Stimulated activated CD4-positive, alpha-beta T cell treated with anti-CD3 and anti-CD28 coated beads, TNF-alpha, amount 100 ng/mL, for 48 hours (primary cell): ENCODE measurements around the gene MAP1A.
"Not testable (repeated sequence)": the region's sequence is repeated elsewhere in the genome, so short reads cannot be mapped to it uniquely, and the experiment has no call there.

Experiments
- DNase-seq, 3 donors: peaks; one replicate each; pipeline ENCODE4 v3.0.0-alpha.2; 2020; ENCODE audit warnings: low read depth in 3 of 3

Gene MAP1A

DNA sequence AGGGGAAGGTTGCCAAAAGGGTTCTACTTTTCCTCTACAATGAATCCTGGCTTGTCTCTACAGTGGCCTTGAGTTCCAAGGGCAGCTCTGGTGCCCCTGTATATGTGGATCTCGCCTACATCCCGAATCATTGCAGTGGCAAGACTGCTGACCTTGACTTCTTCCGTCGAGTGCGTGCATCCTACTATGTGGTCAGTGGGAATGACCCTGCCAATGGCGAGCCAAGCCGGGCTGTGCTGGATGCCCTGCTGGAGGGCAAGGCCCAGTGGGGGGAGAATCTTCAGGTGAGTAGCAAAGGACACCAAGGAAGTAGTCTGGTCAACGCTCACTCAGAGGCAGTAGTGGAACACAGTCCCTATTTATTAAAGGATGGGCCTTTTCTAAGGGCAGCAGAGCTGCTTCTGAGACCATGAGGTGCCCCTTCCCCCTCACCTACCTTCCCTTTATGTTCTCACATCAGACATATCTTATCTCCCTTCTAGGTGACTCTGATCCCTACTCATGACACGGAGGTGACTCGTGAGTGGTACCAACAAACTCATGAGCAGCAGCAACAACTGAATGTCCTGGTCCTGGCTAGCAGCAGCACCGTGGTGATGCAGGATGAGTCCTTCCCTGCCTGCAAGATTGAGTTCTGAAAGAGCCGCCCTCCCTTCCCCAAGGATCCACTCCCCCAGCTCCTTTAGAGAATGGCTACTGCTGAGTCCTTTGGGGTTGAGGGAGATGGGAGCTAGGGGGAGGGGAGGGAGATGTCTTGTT lies 12.4 kb downstream of the MAP1A start:
- DNase-seq, result no peak

- no peak for DNase-seq
Observed at GRCh38 chr15:43531018-43531670, 13.7 kb downstream of the MAP1A start.

DNA sequence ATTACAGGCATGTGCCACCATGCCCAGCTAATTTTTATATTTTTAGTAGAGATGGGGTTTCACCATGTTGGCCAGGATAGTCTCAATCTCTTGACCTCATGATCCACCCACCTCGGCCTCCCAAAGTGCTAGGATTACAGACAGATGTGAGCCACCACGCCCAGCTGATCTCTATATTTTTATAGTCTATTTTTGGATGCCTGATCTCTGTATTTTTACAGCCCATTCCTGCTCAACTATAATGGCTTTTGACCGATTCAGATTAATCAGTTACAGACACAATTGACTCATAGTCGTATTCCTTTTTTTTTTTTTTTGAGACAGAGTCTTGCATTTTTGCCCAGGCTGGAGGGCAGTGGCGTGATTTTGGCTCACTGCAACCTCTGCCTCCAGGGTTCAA lies 15.4 kb downstream of the MAP1A start:
- DNase-seq, result not testable (repeated sequence)

- DNase-seq, result no peak
Observed at GRCh38 chr15:43534897-43535296, 17.5 kb downstream of the MAP1A start.

DNA sequence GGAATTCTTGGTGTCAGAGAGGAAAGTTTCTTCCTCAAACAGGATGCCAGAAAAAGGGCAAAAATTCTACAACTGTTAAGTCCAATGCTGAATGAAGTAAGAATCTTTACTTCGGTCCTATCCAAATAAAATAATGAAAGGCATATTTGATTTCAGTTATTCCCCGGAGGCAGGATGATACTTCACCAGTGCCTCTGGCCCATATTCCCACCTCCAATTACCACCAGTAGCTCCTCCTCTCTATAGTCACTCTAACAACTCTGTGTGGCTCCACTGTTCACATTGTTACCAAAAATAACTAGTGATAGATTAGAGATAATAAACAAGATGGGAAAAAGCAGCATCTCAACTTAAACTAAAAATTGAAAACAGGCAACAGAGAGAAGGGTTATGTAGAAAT lies 20.7 kb downstream of the MAP1A start:
- DNase-seq, result no peak

DNA sequence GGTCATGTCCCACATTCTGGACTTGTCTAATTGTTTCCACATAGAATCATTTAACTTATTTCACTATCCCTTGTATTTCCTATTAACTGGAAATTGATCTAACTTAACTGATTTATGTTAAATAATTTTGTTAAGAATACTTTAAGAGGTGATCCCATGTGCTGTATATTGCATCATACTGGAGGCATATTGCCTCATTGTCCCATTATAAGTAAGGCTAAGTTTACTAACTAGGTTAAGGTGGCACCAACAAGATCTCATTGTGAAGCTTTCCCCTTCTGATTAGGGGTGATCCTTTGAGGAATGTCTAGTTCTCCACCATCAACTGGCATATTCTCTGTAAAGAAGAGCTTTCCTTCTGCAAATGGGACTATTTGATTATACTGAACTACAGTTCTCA lies 24.4 kb downstream of the MAP1A start:
- DNase-seq, result no peak

GRCh38 chr15:43544266-43544665 lies 26.9 kb downstream of the MAP1A start:
- no peak for DNase-seq

DNA sequence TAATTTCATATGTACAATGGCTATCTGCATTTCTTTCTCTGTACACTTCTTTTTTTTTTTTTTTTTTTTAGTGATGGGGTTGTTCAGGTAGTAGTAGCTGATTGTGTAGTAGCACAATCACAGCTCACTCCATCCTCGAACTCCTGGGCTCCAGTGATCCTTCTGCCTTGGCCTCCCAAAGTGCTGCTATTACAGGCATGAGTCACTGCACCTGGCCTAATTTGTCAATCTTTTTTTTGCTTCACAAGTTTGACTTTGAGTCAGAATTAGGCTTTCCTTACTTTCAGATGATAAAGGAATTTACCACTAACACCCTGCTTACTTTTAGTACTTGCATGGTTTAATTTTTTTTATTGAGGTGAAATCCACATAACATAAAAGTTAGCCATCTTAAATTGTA lies 28.0 kb downstream of the MAP1A start:
- DNase-seq, result no peak

- no peak for DNase-seq
Observed at GRCh38 chr15:43547539-43547938, 30.1 kb downstream of the MAP1A start.

DNA sequence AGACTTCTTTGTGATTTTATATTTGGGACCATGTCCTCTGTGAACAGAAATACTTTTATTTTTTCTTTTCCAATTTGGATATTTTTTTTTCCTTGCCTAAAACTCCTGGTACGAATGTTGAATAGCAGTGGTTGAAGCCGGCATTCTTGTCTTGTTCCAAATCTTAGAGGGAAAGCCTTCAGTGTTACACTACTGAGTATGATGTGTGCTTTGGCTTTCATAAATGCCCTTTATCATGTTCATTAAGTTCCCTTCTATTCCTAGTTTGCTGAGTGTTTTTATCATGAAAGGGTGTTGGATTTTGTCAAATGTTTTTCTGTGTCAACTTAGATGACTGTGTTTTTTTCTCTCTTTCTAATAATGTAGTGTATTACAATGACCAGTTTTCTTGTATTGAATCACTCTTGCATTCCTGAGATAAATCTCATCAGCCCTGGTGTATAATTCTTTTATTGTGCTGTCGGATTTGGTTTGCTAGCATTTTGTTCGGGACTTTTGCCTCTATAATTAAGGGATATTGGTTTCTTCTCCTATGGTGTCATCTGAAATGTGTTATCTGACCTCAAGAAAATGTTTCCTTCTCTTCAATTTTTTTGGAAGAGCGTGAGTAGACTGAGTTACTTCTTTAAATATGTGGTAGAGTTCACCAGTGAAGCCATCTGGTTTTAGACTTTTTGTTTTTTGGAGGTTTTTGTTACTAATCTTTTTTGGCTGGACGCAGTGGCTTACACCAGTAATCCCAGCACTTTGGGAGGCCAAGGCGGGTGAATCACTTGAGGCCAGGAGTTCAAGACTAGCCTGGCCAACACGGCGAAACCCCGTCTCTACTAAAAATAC lies 33.3 kb downstream of the MAP1A start:
- no peak for DNase-seq

GRCh38 chr15:43552256-43552655 lies 34.8 kb downstream of the MAP1A start:
- no peak for DNase-seq

- no peak for DNase-seq
Observed at GRCh38 chr15:43552986-43553385, 35.6 kb downstream of the MAP1A start.

DNA sequence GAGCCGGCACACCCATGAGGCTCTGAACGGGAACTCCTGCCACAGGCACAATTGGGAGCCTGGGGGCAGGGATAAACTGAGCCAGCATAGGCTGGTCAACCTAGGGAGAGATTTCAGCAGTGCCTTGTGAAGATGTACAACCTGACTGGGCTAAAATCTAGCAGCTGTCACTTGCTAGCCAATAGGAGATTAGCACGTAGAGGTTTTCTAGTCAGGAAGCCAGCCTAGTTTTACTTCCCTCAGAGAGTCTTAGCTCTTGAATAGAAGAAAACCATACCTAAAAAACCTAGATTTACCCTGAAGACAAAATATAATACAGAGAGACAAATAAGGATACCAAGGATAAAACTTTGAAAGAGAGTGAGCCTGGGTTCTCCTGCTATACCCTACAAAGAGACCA lies 45.3 kb downstream of the MAP1A start:
- DNase-seq, result not testable (repeated sequence)

DNA sequence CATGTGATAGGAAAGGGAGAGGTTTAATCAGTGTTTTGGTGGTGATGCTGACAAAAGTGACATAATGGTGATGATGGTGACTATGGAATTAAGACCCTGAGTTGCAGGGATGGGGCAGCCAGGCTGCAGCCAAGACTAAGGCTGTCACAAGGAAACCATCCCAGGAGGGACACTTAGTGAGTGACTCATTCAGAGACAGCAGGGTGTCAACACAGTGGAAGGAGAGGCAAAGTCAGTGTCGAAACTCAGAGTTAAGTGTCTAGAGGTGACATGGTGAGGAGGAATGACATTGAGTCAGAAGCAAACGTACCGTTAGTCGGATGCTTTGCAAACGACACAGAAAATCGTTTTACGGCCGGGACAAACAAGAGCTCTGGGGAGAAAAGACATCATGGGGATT lies 46.4 kb downstream of the MAP1A start:
- DNase-seq, result not testable (repeated sequence)

GRCh38 chr15:43566615-43567014 lies 49.2 kb downstream of the MAP1A start:
- not testable (repeated sequence) for DNase-seq

DNA sequence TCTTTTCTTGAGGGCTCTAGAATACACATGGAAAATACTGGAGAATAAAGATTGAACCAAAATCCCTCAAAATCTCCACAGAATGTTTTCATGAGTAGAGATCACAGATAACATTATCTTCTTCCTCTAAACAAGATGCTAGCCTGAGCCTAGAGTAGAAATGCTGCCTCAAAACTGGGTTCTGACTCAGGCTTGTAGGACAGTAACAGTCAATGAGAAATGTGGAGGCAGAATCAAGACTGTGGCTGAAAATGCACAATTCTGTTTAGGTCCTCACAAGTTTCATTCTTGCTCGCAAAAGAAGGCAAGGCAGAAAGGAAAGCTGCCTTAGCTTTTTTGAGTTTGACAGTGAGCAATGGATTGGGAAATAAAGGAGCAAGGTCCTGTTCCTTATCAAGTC lies 57.2 kb downstream of the MAP1A start:
- not testable (repeated sequence) for DNase-seq
